SK-N-MC (cell line): Measurements from ENCODE around the gene TMEM200C.

Experiments
- EZH2 ChIP-seq: fragments of 200-600 bp; sonication (generic); IDR thresholded peaks from one replicate; pipeline ENCODE4 v1.6.1; 2017; ENCODE audit warnings: antibody characterized with exemption
- FOXP2 ChIP-seq: optimal IDR thresholded peaks from 2 replicates; pipeline ENCODE3; 2011; ENCODE audit warnings: mild to moderate bottlenecking, moderate library complexity; ENCODE audit not compliant: insufficient read depth; ENCODE audit errors: extremely low read length, control extremely low read depth
- POLR2AphosphoS5 ChIP-seq: IDR thresholded peaks from 2 replicates; pipeline ENCODE4 v1.6.1; 2012; ENCODE audit warnings: mild to moderate bottlenecking, low read depth, low read length, borderline replicate concordance

DNA sequence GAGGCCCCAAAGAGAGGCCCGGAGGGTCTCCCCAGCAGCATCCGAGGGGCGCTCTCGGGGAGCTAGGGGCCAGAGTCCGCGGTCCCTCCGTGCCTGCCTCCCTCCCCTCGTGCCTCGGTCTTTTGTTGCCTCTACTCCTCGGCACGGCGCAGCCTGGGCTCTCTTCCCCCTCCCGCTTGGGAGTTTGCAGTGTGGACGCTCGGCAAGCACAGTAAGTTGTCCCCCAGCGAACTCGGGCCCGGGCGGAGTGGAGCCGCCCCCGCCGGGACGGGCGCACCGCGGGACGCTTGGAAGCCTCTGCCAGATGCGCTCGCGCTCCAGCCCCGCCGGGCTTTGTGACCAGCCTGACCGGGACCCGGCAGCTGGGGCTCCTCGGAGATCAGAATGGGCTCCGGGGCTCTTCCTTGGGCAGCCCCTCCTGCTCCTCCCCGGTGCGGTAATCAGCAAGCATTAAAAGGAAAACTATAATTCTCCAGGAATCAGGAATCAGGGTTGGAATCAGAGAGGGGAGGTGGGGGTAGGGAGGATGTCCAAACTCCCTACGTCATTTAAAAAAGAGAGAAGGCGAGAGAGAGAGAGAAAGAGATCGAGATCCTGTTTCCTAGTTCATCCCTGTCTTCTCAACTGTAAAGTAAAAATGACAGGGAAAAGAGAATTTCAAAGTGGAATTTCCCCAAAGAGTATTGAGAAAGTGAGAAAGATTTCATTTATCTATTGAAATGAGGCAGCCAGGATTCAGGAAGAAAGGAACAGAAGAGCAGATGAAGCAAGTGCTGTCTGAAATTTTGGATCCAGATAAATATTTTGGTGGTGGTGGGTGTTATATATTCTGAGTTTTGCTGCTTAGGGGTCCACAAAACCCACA, 786 bp upstream of the TMEM200C start:
- TF ChIP-seq EZH2 (no peak), POLR2AphosphoS5 (no peak), FOXP2 (no peak)
